Right lobe of liver (tissue), 6 donors: ENCODE data around the gene NDUFS8. TPM values are rescaled to one million over a fixed set of nuclear protein-coding genes. Genes with fewer than 3 reads are reported as not detected.

Experiments used
- ATAC-seq, 4 donors: fragments of 200-7000 bp; cut with Tn5 transposase; one replicate each; pipeline ENCODE4 v1.9.1; 2020; ENCODE audit warnings: mild to moderate bottlenecking in 4 of 4, moderate library complexity in 4 of 4
- DNase-seq, 3 donors: peaks; one replicate each; pipeline ENCODE4 v3.0.0-alpha.2; 2020
- H3K27ac ChIP-seq, 3 donors: fragments of 200-600 bp; one replicate each; pipeline ENCODE4 v1.8.0; 2022
- H3K27me3 ChIP-seq, 2 donors: fragments of 200-600 bp; one replicate each; pipeline ENCODE4 v1.8.0; 2022
- H3K36me3 ChIP-seq, 4 donors: fragments of 200-600 bp; sonication (generic) in 1 of 4; one replicate each; pipeline versions ENCODE4 v1.5.1 to v1.8.0; 2017 to 2022; ENCODE audit warnings: control low read depth in 1 of 4
- H3K4me1 ChIP-seq, 4 donors: fragments of 200-600 bp; sonication (generic) in 1 of 4; one replicate each; pipeline versions ENCODE4 v1.5.1 to v1.8.0; 2017 to 2022; ENCODE audit warnings: control low read depth in 1 of 4
- H3K4me3 ChIP-seq, 3 donors: fragments of 200-600 bp; one replicate each; pipeline ENCODE4 v1.8.0; 2022
- H3K9me3 ChIP-seq, 4 donors: fragments of 200-600 bp; sonication (generic) in 1 of 4; one replicate each; pipeline versions ENCODE4 v1.5.1 to v1.8.0; 2017 to 2022; ENCODE audit warnings: control low read depth in 1 of 4
- CTCF ChIP-seq, 4 donors: fragments of 200-600 bp in 3 of 4; fragments of 450-650 bp in 1 of 4; IDR thresholded peaks; one replicate each; pipeline versions ENCODE4 v1.5.1 to v1.8.0; 2016 to 2022; ENCODE audit warnings: antibody characterized with exemption in 4 of 4, mild to moderate bottlenecking in 2 of 4
- POLR2A ChIP-seq: fragments of 450-650 bp; IDR thresholded peaks from one replicate; pipeline ENCODE4 v1.6.1; 2017; ENCODE audit warnings: antibody characterized with exemption, mild to moderate bottlenecking
- WGBS: methylation state at CpG from one replicate; pipeline ENCODE4 v1.1.6; 2018; ENCODE audit warnings: low coverage, low lambda C conversion rate; ENCODE audit not compliant: insufficient coverage; ENCODE audit errors: missing lambda C conversion rate; 5-methylcytosine and 5-hydroxymethylcytosine counted together
- intact Hi-C, 2 donors: fragments of 100-400 bp; cut with DNase I; formaldehyde crosslinking; loops; one replicate each; pipeline versions ENCODE4 v1.11.2 to v1.14.1; 2022
- microRNA-seq, 2 donors: library from miRNA; unstranded; fragments of <30 nt; microRNA quantifications; one replicate each; pipeline ENCODE4, GENCODE V29; 2019 to 2020
- small RNA-seq, 2 experiments: library from RNA; depleted of rRNA; stranded (forward); fragments of <200 nt; gene quantifications; one replicate each; pipeline ENCODE3, GENCODE V24; 2016
- total RNA-seq, 6 experiments: library from RNA; depleted of rRNA in 2 of 6; stranded (reverse); fragments of >200 nt in 2 of 6; fragmentation: NEBNext Ultra II Directional in 3 of 6; extraction: Animal tissue kit (Norgen Biotek cat#: 25700) in 3 of 6; gene quantifications; one replicate each; pipeline versions ENCODE4 v1.1.0 to v1.2.4, GENCODE V29; 2016 to 2023
- donor health status: DM: no; HTN: yes; CAD: no.
- donor health status: DM: no; HTN: no; CAD: no.
- donor health status: DM: no; HTN: no; CAD: no.
- donor health status: DM: no; HTN: yes; CAD: no.
- donor health status: DM: no; HTN: yes; CAD: no.

Gene NDUFS8
- total RNA-seq, 6 experiments from 2014 or later = 61.9 to 159 (median 88.4) TPM

GRCh38 chr11:68080860-68081259 is 50.4 kb downstream of the NDUFS8 start:
- no peak overlapping the region for H3K4me3 ChIP-seq
- no peak for TF ChIP-seq POLR2A
- no peak for TF ChIP-seq CTCF (IDR thresholded peaks at IDR 0.05)
- DNase-seq (no peak), ATAC-seq (no peak)
- H3K27ac ChIP-seq = no peak overlapping the region
- intact Hi-C loops = no loop called here
- no peaks in the 10 kb centered on the region for H3K27me3 ChIP-seq
- peaks cover 0 to 8% (median 5%) of the 10 kb centered on the region in 4 donors for H3K36me3 ChIP-seq
- 85% methylated on average over 4 of the region's 8 CpGs for WGBS
- peaks cover 0 to 25% (median 6%) of the 10 kb centered on the region in 4 donors for H3K4me1 ChIP-seq
- no peaks in the 10 kb centered on the region for H3K9me3 ChIP-seq

- no peak overlapping the region for H3K27ac ChIP-seq
- TF ChIP-seq POLR2A = no peak
- TF ChIP-seq CTCF (IDR thresholded peaks at IDR 0.05) = no peak
- H3K4me1 ChIP-seq = peaks cover 0 to 20% (median 6%) of the 10 kb centered on the region in 4 donors
- intact Hi-C loops = no loop called here
- peaks cover 0 to 8% (median 5%) of the 10 kb centered on the region in 4 donors for H3K36me3 ChIP-seq
- WGBS = 20% methylated on average over 9 of the region's 9 CpGs
- peak in 2 of 3 donors; percentile 77 to 78 for DNase-seq
- peak; percentile 78 to 96 (median 92) for ATAC-seq
- no peak overlapping the region for H3K4me3 ChIP-seq
- H3K9me3 ChIP-seq = no peaks in the 10 kb centered on the region
- H3K27me3 ChIP-seq = no peaks in the 10 kb centered on the region
Observed at GRCh38 chr11:68081691-68082090, 51.2 kb downstream of the NDUFS8 start.

GRCh38 chr11:68082481-68082880 is 52.0 kb downstream of the NDUFS8 start:
- peaks cover 0 to 8% (median 5%) of the 10 kb centered on the region in 4 donors for H3K36me3 ChIP-seq
- H3K27me3 ChIP-seq = no peaks in the 10 kb centered on the region
- 28% methylated on average over 3 of the region's 3 CpGs for WGBS
- intact Hi-C loops = no loop called here
- no peak overlapping the region for H3K4me3 ChIP-seq
- H3K27ac ChIP-seq = no peak overlapping the region
- TF ChIP-seq POLR2A (no peak), CTCF (IDR thresholded peaks at IDR 0.05) (no peak)
- peaks cover 0 to 12% (median 4%) of the 10 kb centered on the region in 4 donors for H3K4me1 ChIP-seq
- ATAC-seq = no peak
- no peak for DNase-seq
- no peaks in the 10 kb centered on the region for H3K9me3 ChIP-seq

DNA sequence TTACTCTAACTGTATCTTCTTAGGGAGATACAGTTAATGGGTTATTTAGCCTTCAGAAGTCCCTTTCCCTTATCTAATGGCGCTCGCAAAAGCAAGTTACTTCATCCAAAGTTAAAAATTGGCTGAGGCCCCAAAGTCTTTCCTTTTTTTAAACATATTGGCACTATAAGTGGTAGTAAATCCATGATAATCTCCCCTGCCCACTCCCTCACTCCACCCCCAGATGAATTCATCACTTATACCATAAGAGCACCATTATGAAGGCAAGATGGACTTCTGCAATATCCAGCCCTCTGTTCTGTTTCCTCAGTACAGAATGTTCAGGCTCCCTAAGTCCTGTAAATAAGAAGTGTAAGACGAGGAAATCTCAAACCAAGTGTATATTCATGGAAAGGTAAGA is 53.0 kb downstream of the NDUFS8 start:
- peaks cover 0 to 8% (median 5%) of the 10 kb centered on the region in 4 donors for H3K36me3 ChIP-seq
- H3K4me1 ChIP-seq = peaks cover 0 to 11% (median 3%) of the 10 kb centered on the region in 4 donors
- no peak overlapping the region for H3K27ac ChIP-seq
- no peaks in the 10 kb centered on the region for H3K27me3 ChIP-seq
- ATAC-seq (no peak), DNase-seq (no peak)
- TF ChIP-seq CTCF (IDR thresholded peaks at IDR 0.05) (no peak), POLR2A (no peak)
- no peaks in the 10 kb centered on the region for H3K9me3 ChIP-seq
- intact Hi-C loops = no loop called here
- no peak overlapping the region for H3K4me3 ChIP-seq
- WGBS = 55% methylated on average over 3 of the region's 3 CpGs

Small RNA genes lying within 50 kb of the gene (microRNA-seq; reads per million reads assigned to microRNA genes)
- gene MIR4691 = 0 reads per million in 2 donors
- 0 to 0.64 reads per million in 2 donors for gene MIR6753
- 0 to 0.58 reads per million in 2 donors for gene MIR7113

Small RNA genes lying within 50 kb of the gene (small RNA-seq; reads per million reads assigned to genes)
- gene MIR6753 = 0 reads per million in 2 experiments

Other genes starting within 250 kb of the NDUFS8 start
- 10 to 100 TPM; 13.3 to 21.4 (median 17.9) TPM for gene UNC93B1, start 26.6 kb upstream of the NDUFS8 start, total RNA-seq
- 1 to 10 TPM; 2.3 to 7.4 (median 4.4) TPM for gene ALDH3B1, start 20.4 kb upstream of the NDUFS8 start, total RNA-seq
- gene TCIRG1, start 8.3 kb downstream of the NDUFS8 start, total RNA-seq = 10 to 100 TPM; 39.4 to 97.1 (median 69.3) TPM
- 10 to 100 TPM; 15.1 to 35.8 (median 28.5) TPM for gene CHKA, start 90.7 kb downstream of the NDUFS8 start, total RNA-seq
- gene KMT5B, start 182.6 kb downstream of the NDUFS8 start, total RNA-seq = 10 to 100 TPM; 14.3 to 25.9 (median 17.6) TPM
- gene C11orf24, start 241.3 kb downstream of the NDUFS8 start, total RNA-seq = 10 to 100 TPM; 39.4 to 70.9 (median 62.4) TPM